Peyer's patch (tissue), 4 donors: Measurements from ENCODE around the gene PGR. TPM values are rescaled to one million over a fixed set of nuclear protein-coding genes. Genes with fewer than 3 reads are reported as not detected.

Source experiments
- DNase-seq, 3 donors: peaks; one replicate each; pipeline ENCODE4 v3.0.0-alpha.2; 2017 to 2019
- H3K27ac ChIP-seq, 4 donors: fragments of 200-600 bp; sonication (generic); one replicate each; pipeline ENCODE4 v1.5.1; 2016 to 2019
- H3K27me3 ChIP-seq, 2 donors: fragments of 200-600 bp; sonication (generic); one replicate each; pipeline ENCODE4 v1.5.1; 2019
- H3K36me3 ChIP-seq, 3 donors: fragments of 200-600 bp; sonication (generic); one replicate each; pipeline ENCODE4 v1.5.1; 2016 to 2019
- H3K4me1 ChIP-seq, 4 donors: fragments of 200-600 bp; sonication (generic); one replicate each; pipeline ENCODE4 v1.5.1; 2016 to 2019
- H3K4me3 ChIP-seq, 4 donors: fragments of 200-600 bp; sonication (generic); 1 replicate in 3 of 4; 2 replicates in 1 of 4; pipeline ENCODE4 v1.5.1; 2016 to 2019; ENCODE audit warnings: mild to moderate bottlenecking in 1 of 4
- H3K9me3 ChIP-seq, 4 donors: fragments of 200-600 bp; sonication (generic); one replicate each; pipeline ENCODE4 v1.5.1; 2016 to 2019; ENCODE audit warnings: mild to moderate bottlenecking in 1 of 4
- CTCF ChIP-seq, 6 experiments: fragments of 450-650 bp in 4 of 6; fragments of 200-600 bp in 2 of 6; sonication (generic) in 1 of 6; IDR thresholded peaks; one replicate each; pipeline ENCODE4 v1.5.1; 2017 to 2019; ENCODE audit warnings: antibody characterized with exemption in 6 of 6, mild to moderate bottlenecking in 3 of 6, moderate library complexity in 1 of 6
- POLR2A ChIP-seq, 2 donors: fragments of 450-650 bp; IDR thresholded peaks; one replicate each; pipeline ENCODE4 v1.5.1; 2017; ENCODE audit warnings: antibody characterized with exemption in 2 of 2, mild to moderate bottlenecking in 2 of 2, moderate library complexity in 2 of 2
- total RNA-seq, 4 donors: library from RNA; depleted of rRNA; stranded (reverse); fragments of >200 nt; gene quantifications; one replicate each; pipeline ENCODE4 v1.1.0, GENCODE V29; 2016

PGR gene
- 1 to 10 TPM in 2 of 4 donors, under 1 TPM in 2; 0.35 to 1.7 (median 0.86) TPM for total RNA-seq

GRCh38 chr11:101129203-101129943 lies at the start of gene PGR:
Gene PGR, minus strand, starts transcription at chr11:101129813. Its CDS starts 743 bp downstream, at chr11:101129070.
- Histone ChIP-seq H3K27me3 (peaks cover 0 to 9% of the 10 kb centered on the region in 2 donors), H3K36me3 (no peaks in the 10 kb centered on the region), H3K9me3 (no peaks in the 10 kb centered on the region), H3K27ac (no peak within 1 kb of the TSS), H3K4me3 (peak within 1 kb of the TSS; percentile 24 to 56 (median 42)), H3K4me1 (no peaks in the 10 kb centered on the region)
- peak in 1 of 3 donors; percentile 34 for DNase-seq
- TF ChIP-seq CTCF (IDR thresholded peaks at IDR 0.05), result no peak
- no peak for TF ChIP-seq POLR2A (IDR thresholded peaks at IDR 0.05)

GRCh38 chr11:101176381-101176780 lies 46.8 kb upstream of the PGR start:
- Histone ChIP-seq H3K36me3 (no peaks in the 10 kb centered on the region), H3K4me3 (no peak overlapping the region), H3K4me1 (no peaks in the 10 kb centered on the region), H3K27ac (no peak overlapping the region), H3K9me3 (no peaks in the 10 kb centered on the region), H3K27me3 (no peaks in the 10 kb centered on the region)
- no peak for DNase-seq
- TF ChIP-seq POLR2A (IDR thresholded peaks at IDR 0.05) (no peak), CTCF (IDR thresholded peaks at IDR 0.05) (no peak)

DNA sequence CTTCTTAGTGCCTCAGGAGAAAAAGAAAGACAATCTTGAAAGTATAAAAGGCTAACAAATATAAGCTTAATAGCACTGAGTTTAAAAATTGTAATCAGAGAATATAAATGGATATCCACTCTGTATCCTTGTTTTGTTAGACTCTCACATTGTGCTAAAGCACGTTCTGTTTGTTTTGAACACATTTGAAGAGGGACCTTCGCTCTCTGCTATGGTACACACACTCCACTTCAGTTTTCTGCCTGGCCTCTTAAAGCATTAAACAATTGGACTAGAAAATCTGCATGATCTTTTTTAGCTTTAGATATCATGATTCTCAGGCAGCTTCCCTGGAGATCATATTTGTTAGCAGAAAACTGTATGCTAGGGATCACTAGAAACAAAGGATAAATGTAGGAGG lies 40.3 kb upstream of the PGR start:
- DNase-seq, result no peak

GRCh38 chr11:101166038-101166437 lies 36.4 kb upstream of the PGR start:
- Histone ChIP-seq H3K4me3 (no peak overlapping the region), H3K36me3 (no peaks in the 10 kb centered on the region), H3K4me1 (no peaks in the 10 kb centered on the region), H3K27ac (no peak overlapping the region), H3K9me3 (no peaks in the 10 kb centered on the region), H3K27me3 (no peaks in the 10 kb centered on the region)
- no peak for DNase-seq
- no peak for TF ChIP-seq CTCF (IDR thresholded peaks at IDR 0.05)
- no peak for TF ChIP-seq POLR2A (IDR thresholded peaks at IDR 0.05)

More for the DNA sequence above, 40.3 kb upstream of the PGR start:
- no peaks in the 10 kb centered on the region for H3K9me3 ChIP-seq
- TF ChIP-seq CTCF (IDR thresholded peaks at IDR 0.05), result no peak
- no peak for TF ChIP-seq POLR2A (IDR thresholded peaks at IDR 0.05)
- H3K27me3 ChIP-seq, result no peaks in the 10 kb centered on the region
- no peaks in the 10 kb centered on the region for H3K36me3 ChIP-seq
- H3K4me1 ChIP-seq, result no peaks in the 10 kb centered on the region
- H3K27ac ChIP-seq, result no peak overlapping the region
- no peak overlapping the region for H3K4me3 ChIP-seq

GRCh38 chr11:101158119-101158518 lies 28.5 kb upstream of the PGR start:
- no peaks in the 10 kb centered on the region for H3K4me1 ChIP-seq
- no peaks in the 10 kb centered on the region for H3K36me3 ChIP-seq
- TF ChIP-seq CTCF (IDR thresholded peaks at IDR 0.05), result no peak
- TF ChIP-seq POLR2A (IDR thresholded peaks at IDR 0.05), result no peak
- H3K4me3 ChIP-seq, result no peak overlapping the region
- DNase-seq, result no peak
- no peaks in the 10 kb centered on the region for H3K9me3 ChIP-seq
- no peaks in the 10 kb centered on the region for H3K27me3 ChIP-seq
- H3K27ac ChIP-seq, result no peak overlapping the region
